GM15510 (cell line): ENCODE results near the gene RPS26.

Experiments used
- POLR2A ChIP-seq: IDR thresholded peaks from 3 replicates; pipeline ENCODE4 v1.6.1; 2011; ENCODE audit warnings: borderline replicate concordance; ENCODE audit not compliant: insufficient read length; ENCODE audit errors: extremely low read depth

The RPS26 gene

DNA sequence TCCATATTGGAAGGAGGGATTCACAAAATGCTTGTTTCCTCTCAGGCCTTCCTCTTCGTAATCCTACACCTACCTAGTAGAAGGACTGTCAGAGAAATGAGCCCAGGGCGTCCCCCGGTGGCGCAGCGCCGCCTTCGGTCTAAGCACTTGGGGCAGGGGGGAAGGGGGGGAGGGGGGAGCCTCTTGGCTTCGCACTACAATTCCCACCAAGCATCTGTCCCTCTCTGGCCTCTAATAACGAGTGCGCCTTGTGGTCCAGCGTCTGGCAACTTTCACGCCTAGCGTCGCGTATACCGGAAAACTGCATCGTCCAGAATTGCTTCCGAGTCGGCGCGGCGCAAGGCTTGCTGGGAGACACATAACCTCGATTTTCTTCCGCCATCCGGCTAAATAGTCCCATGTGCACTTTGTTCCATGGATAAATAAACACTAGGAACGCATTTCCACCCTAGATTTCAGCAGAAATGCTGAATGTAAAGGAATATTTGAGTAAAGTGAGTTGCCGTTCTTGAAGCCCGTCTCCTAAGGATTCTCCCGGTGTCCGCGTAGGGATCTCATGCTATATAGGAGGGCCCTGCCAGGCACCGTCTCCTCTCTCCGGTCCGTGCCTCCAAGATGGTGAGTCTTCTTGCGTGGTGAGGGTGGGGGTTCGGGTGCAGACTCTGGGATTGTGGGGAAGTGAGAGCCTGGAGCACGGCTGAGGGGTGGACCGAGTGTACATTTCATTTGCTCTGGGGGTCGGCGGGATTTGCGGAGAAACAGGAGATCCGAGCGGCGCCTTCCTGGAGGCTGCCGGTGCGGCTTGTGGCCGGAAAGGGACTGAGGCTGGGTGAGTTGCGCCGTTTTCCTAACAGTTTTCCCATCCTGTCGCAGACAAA, at the start of gene RPS26:
RPS26 (plus strand) TSS at position 367 of the 878 bp plus-strand sequence; CDS start at position 616, 249 bp downstream.
- TF ChIP-seq POLR2A, result peak; percentile 99

DNA sequence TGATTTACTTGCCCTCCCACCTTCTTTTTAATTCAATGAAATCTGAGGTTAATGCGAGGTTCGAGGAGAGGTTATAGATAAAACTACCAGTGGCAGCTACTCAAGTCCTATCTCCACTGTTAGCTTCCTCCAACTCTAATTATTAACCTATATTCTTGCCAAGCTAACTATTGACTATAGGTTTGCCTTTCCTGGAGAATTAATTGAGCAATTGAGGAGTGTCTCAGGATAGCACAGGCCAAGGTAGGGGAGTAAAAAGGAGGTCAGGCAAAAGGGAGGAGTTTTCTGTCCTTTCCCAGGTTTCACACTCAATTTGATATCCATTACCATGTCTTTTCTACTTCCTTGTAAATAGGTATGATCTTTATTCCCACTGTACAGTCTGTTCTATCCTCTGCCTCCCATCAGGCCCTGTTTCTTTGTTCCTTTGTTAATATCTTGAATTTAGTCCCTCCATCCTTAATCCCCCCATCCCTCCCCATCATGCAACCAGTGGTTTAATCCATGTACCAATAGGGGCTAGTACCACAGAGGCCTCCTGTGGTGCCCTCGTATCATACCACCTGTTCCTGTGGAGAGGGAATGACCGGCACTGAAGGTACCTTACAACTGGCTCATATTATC, 48.4 kb upstream of the RPS26 start:
- no peak for TF ChIP-seq POLR2A

DNA sequence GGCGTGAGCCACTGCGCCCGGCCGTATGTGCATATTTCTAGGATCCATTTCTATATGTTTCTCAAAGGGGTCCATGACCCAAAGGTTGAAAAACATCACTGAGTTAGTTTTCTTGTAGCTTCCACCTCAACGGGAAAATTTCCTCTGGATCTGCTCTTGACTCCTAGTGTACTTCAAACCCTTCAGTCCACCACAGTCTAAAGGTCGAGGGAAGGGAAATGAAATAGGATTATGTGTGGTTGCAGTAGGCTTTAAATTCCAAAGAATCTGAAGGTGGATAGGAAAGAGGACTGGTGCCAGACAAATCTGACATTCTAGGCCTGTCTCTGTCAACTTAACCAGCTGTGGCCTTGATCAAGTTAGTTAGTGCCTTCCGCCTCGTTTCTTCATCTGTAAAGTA, 46.4 kb upstream of the RPS26 start:
- TF ChIP-seq POLR2A, result no peak

GRCh38 chr12:55996201-55996714, 45.5 kb upstream of the RPS26 start:
- TF ChIP-seq POLR2A, result no peak

DNA sequence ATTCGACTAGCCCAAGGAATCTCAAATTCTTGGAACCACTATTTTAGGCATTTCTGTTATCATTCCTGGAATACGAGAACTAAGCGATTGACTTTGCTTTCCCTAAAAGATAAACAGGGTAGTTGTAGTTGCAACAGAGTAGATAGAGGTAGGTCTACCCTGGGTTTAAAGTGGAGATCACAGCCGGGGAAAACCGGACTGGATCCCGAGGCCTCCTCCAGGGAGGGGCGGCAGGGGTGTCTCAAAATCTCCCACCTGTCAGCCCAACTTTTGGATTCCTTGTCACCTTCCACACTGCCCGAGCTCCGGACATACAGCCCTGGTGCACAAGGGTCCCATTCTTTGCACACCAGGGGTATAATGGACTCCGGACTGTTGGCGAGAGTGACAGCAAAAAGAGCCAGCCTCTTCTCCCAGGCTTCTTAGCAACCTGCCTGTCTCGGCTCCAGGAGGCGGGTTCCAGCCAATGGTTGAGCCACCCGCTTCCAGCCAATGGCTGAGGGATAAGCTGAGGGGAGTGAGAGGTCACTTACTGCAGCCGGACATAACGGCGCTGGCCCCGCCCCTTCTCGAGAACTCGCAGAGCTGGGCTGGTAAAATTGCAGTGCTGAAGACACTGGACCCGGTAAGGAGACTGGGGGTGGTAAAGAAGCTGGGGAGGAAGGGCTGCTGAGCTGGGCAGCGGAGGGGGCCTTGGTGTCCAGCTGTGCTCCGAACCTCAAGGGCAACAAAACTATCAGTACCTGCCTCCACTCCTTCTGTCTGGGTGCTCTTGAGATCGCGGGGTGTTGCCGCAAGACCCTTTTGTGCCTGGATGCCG, 44.8 kb upstream of the RPS26 start, which contains the start of gene SUOX:
SUOX (plus strand) TSS at position 562 of the 820 bp plus-strand sequence. CDS start 4,946 bp downstream, outside the sequence.
- peak; percentile 61 for TF ChIP-seq POLR2A

- TF ChIP-seq POLR2A, result no peak
Observed at GRCh38 chr12:55997535-55997859, 44.2 kb upstream of the RPS26 start.

DNA sequence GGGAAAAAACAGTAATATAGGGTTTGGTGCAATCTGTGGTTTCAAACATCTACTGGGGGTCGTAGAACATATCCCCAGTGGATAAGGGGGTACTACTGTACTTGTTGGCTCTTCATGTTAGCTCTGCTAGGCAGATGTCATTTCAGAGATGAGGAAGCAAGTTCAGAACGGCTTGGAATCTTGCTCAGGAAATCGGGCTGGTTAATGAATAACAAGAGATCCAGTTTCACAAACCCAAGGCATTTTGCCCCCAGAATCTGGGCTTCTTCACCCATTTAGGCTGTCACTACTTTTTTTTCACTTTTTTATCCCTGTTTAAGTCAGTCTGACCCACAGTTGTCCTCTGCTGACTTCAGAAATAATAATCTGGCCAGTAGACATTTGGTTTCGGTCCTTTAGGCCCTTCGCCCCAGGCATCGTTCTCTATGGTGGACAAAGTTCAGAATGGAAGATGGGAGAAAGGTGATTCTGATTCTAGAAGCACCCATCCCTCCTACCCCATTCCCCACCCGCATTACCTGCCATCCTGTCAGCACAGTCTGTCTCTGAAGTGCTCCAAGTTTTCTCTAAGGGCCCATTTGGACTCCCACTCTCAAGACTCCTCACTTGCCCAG, 40.1 kb upstream of the RPS26 start:
- TF ChIP-seq POLR2A, result no peak

GRCh38 chr12:56004211-56004610, 37.5 kb upstream of the RPS26 start:
- TF ChIP-seq POLR2A, result no peak

DNA sequence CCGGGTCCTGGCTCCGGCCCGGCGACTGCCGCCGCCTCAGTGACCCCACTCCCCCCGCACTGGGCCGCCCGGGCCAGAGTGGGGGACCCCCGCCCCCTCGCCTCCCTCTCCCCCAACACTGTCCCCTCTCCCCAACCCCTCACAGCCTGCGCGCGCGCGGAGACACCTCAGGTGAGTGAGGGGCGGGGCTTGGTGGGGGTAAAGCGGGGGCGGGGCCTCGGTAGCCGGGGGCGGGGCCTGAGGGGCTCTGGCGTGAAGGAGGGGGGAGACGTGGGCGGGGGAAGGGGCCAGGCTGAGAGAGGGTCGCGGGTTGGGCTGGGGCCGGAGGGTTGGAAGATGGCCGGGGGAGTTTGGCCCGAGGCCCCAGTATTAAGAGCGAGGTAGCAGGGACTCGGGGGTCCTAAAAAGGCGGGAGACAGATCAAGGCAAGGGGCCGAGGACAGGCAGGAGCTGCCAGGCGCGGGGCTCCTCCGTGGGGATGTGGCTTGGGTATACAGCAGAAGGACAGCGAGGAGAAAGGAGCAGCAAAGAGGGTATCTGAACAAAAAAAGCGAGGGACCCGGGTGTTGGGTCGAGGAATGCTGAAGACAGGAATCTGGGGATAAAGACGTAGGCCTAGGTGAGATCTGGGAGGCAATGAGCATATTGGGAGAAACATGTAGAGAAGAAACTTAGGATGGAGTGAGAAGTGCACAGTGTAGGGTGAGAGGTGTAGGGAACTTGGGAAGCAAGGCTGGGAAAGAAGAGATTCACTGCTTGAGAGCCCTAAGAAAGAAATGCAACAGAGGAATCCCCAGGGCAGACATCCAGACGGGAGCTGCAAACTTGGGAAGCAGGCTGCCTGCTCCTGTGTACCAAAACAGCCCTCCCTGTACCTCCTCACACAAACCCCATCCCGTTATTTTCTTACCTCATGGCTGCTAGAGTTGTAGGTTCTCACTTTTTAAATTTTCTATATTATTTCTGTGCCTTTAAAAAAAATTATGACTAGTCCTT, 33.9 kb upstream of the RPS26 start:
- no peak for TF ChIP-seq POLR2A

DNA sequence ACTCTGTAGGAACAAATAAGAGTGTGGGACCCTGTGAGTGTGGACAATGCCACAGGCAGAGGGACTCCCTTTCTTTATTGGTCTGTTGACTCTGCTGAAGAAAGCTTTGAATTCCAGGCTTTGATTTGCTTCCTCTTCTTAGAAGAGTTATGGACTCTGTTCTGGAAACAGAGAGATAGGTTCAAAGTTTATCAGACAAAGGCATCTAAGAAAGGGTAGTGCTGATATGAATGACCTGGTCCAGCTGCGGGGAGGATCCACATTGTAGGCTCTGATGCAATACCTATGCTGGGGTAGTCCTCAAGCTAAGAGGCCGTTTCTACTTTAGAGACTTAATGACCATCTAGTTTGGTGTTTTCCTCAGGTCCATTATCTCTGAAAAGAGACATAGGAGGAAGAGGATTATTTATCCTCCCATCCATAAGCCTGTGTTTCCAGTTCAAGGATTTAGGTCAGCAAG, 31.6 kb upstream of the RPS26 start:
- TF ChIP-seq POLR2A, result no peak

- TF ChIP-seq POLR2A, result no peak
Observed at GRCh38 chr12:56011509-56012090, 30.1 kb upstream of the RPS26 start.

DNA sequence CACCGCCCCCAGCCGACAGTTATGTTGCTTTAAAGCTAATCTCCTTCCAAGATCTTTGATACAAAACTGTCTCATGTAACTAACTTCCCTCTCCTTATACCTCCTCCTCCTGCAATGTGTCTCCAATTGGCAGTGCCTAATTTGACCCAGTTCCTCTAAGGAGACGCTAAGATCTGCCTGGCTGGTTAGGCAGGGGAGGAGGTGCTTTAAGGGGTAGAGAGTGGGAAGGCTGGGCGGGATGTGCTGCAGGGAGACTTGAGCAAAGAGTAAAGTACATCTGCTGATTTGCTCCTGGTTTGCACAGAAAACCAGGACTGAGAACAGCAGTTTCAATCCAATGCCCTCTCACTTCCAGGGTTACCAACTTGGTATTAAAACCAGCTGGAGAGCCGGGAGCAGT, 28.2 kb upstream of the RPS26 start:
- TF ChIP-seq POLR2A, result no peak

DNA sequence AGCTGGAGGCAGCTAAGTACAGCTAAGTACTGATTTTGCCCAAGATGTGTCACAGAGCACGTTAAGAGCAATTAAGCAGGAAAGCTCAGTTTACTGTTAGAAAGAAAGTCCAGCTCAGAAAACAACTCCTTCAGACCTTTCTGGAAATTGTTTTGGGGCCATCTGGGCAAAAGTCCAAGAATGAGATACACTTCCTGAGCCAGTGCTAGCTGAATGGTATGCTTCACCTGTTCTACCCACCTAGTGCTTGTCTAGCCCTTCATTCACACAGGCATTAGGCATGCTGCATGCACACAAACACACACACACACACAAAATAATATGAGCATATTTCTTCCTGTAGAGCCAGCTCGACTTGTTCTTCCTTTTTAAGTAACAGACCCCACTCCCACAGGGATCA, 27.5 kb upstream of the RPS26 start:
- no peak for TF ChIP-seq POLR2A
